ENCODE results near the gene KIF5B. TPM values are rescaled to one million over a fixed set of nuclear protein-coding genes. Genes with fewer than 3 reads are reported as not detected.
"Not testable (repeated sequence)": the region's sequence is repeated elsewhere in the genome, so short reads cannot be mapped to it uniquely, and the experiment has no call there.

Gene KIF5B
- polyA plus RNA-seq, 4 donors, result 49.4 to 100 (median 59.5) TPM

- DNase-seq, result no peak
- Histone ChIP-seq H3K27ac (ENCODE audit: low read depth in 1 of 3, low read length in 2 of 3) (peak overlapping the region in 1 of 3 donors; percentile 7), H3K27me3 (ENCODE audit: control insufficient read depth in 3 of 3, insufficient read depth in 3 of 3, low read length in 3 of 3) (no peaks in the 10 kb centered on the region), H3K4me1 (ENCODE audit: control insufficient read depth in 3 of 3, insufficient read depth in 2 of 3, low read depth in 1 of 3, low read length in 2 of 3) (no peaks in the 10 kb centered on the region), H3K36me3 (ENCODE audit: control insufficient read depth in 3 of 3, insufficient read depth in 2 of 3, low read depth in 1 of 3, low read length in 3 of 3) (no peaks in the 10 kb centered on the region), H3K4me3 (ENCODE audit: low read depth in 1 of 3, low read length in 3 of 3) (no peak overlapping the region), H3K9me3 (ENCODE audit: control insufficient read depth in 2 of 2, insufficient read depth in 1 of 2, low read depth in 1 of 2, low read length in 1 of 2) (peaks cover 0 to 3% of the 10 kb centered on the region in 2 donors)
- whole genome bisulfite sequencing, 3 donors, result 58 to 72% (median 60%) methylated on average over 5 of the region's 5 CpGs
- no peak for FAIRE-seq
Observed at GRCh38 chr10:31977440-31978155, 78.6 kb downstream of the KIF5B start.

- WGBS, 3 donors, result 85 to 90% (median 89%) methylated on average over 6 of the region's 6 CpGs
- Histone ChIP-seq H3K36me3 (ENCODE audit: control insufficient read depth in 3 of 3, insufficient read depth in 2 of 3, low read depth in 1 of 3, low read length in 3 of 3) (no peaks in the 10 kb centered on the region), H3K9me3 (ENCODE audit: control insufficient read depth in 2 of 2, insufficient read depth in 1 of 2, low read depth in 1 of 2, low read length in 1 of 2) (peaks cover 0 to 3% of the 10 kb centered on the region in 2 donors), H3K4me1 (ENCODE audit: control insufficient read depth in 3 of 3, insufficient read depth in 2 of 3, low read depth in 1 of 3, low read length in 2 of 3) (no peaks in the 10 kb centered on the region), H3K4me3 (ENCODE audit: low read depth in 1 of 3, low read length in 3 of 3) (no peak overlapping the region), H3K27me3 (ENCODE audit: control insufficient read depth in 3 of 3, insufficient read depth in 3 of 3, low read length in 3 of 3) (no peaks in the 10 kb centered on the region), H3K27ac (ENCODE audit: low read depth in 1 of 3, low read length in 2 of 3) (no peak overlapping the region)
- peak in 1 of 2 donors; percentile 14 for DNase-seq
- no peak for FAIRE-seq
Observed at GRCh38 chr10:31975157-31975765, 81.0 kb downstream of the KIF5B start.

DNA sequence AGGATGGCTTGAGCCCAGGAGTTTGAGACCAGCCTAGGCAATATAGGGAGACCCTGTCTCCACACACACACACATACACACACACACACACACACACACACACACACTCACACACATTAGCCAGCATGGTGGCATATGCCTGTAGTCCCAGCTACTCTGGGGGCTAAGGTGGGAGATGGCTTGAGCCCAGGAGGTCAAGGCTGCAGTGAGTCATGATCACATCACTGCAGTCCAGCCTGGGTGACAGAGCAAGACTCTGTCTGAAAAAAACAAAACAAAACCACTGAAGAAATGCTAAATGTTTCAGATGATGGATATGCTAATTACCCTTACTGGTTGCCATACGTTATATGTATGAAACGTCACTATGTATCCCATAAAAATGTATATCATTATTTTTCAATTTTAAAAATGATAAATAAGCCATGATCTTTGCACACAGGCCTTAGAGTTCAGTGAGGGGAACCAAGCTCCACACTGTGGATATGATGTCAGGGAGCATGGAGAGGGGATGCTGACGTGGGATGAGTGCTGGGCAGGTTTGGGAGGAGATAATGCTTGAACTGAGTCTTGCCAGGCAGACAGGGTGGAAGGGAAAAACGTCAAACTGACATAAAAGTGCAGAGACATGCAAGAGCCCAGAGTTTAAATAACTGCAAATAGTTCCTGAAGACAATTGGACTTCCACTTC, 81.6 kb downstream of the KIF5B start:
- H3K9me3 ChIP-seq (ENCODE audit: control insufficient read depth in 2 of 2, insufficient read depth in 1 of 2, low read depth in 1 of 2, low read length in 1 of 2), result peaks cover 0 to 3% of the 10 kb centered on the region in 2 donors
- FAIRE-seq, result no peak

GRCh38 chr10:31972519-31973041, 83.6 kb downstream of the KIF5B start:
- Histone ChIP-seq H3K4me3 (ENCODE audit: low read depth in 1 of 3, low read length in 3 of 3) (no peak overlapping the region), H3K27me3 (ENCODE audit: control insufficient read depth in 3 of 3, insufficient read depth in 3 of 3, low read length in 3 of 3) (no peaks in the 10 kb centered on the region), H3K9me3 (ENCODE audit: control insufficient read depth in 2 of 2, insufficient read depth in 1 of 2, low read depth in 1 of 2, low read length in 1 of 2) (peaks cover 0 to 3% of the 10 kb centered on the region in 2 donors), H3K4me1 (ENCODE audit: control insufficient read depth in 3 of 3, insufficient read depth in 2 of 3, low read depth in 1 of 3, low read length in 2 of 3) (no peaks in the 10 kb centered on the region), H3K36me3 (ENCODE audit: control insufficient read depth in 3 of 3, insufficient read depth in 2 of 3, low read depth in 1 of 3, low read length in 3 of 3) (no peaks in the 10 kb centered on the region), H3K27ac (ENCODE audit: low read depth in 1 of 3, low read length in 2 of 3) (no peak overlapping the region)
- DNase-seq (no peak), FAIRE-seq (no peak)
- 85 to 93% (median 91%) methylated on average over 9 of the region's 9 CpGs for WGBS, 3 donors

More for the DNA sequence above, 81.6 kb downstream of the KIF5B start:
- no peak for DNase-seq
- no peaks in the 10 kb centered on the region for H3K4me1 ChIP-seq (ENCODE audit: control insufficient read depth in 3 of 3, insufficient read depth in 2 of 3, low read depth in 1 of 3, low read length in 2 of 3)
- 80 to 84% (median 81%) methylated on average over 4 of the region's 4 CpGs for WGBS, 3 donors
- no peak overlapping the region for H3K4me3 ChIP-seq (ENCODE audit: low read depth in 1 of 3, low read length in 3 of 3)
- no peaks in the 10 kb centered on the region for H3K36me3 ChIP-seq (ENCODE audit: control insufficient read depth in 3 of 3, insufficient read depth in 2 of 3, low read depth in 1 of 3, low read length in 3 of 3)
- no peak overlapping the region for H3K27ac ChIP-seq (ENCODE audit: low read depth in 1 of 3, low read length in 2 of 3)
- no peaks in the 10 kb centered on the region for H3K27me3 ChIP-seq (ENCODE audit: control insufficient read depth in 3 of 3, insufficient read depth in 3 of 3, low read length in 3 of 3)

GRCh38 chr10:31969847-31970246, 86.4 kb downstream of the KIF5B start:
- not testable (repeated sequence) for H3K36me3 ChIP-seq (ENCODE audit: control insufficient read depth in 3 of 3, insufficient read depth in 2 of 3, low read depth in 1 of 3, low read length in 3 of 3); H3K4me1 ChIP-seq (ENCODE audit: control insufficient read depth in 3 of 3, insufficient read depth in 2 of 3, low read depth in 1 of 3, low read length in 2 of 3); H3K9me3 ChIP-seq (ENCODE audit: control insufficient read depth in 2 of 2, insufficient read depth in 1 of 2, low read depth in 1 of 2, low read length in 1 of 2); H3K27ac ChIP-seq (ENCODE audit: low read depth in 1 of 3, low read length in 2 of 3); DNase-seq; FAIRE-seq; H3K27me3 ChIP-seq (ENCODE audit: control insufficient read depth in 3 of 3, insufficient read depth in 3 of 3, low read length in 3 of 3); H3K4me3 ChIP-seq (ENCODE audit: low read depth in 1 of 3, low read length in 3 of 3)
- WGBS, 3 donors, result no CpG with 5 or more reads among the region's 32 CpGs

GRCh38 chr10:31963589-31963980, 92.6 kb downstream of the KIF5B start:
- H3K27ac ChIP-seq (ENCODE audit: low read depth in 1 of 3, low read length in 2 of 3), result peak overlapping the region in 1 of 3 donors; percentile 85
- H3K4me1 ChIP-seq (ENCODE audit: control insufficient read depth in 3 of 3, insufficient read depth in 2 of 3, low read depth in 1 of 3, low read length in 2 of 3), result peaks cover 0 to 28% (median 0%) of the 10 kb centered on the region in 3 donors
- FAIRE-seq (no peak), DNase-seq (no peak)
- no peaks in the 10 kb centered on the region for H3K9me3 ChIP-seq (ENCODE audit: control insufficient read depth in 2 of 2, insufficient read depth in 1 of 2, low read depth in 1 of 2, low read length in 1 of 2)
- H3K27me3 ChIP-seq (ENCODE audit: control insufficient read depth in 3 of 3, insufficient read depth in 3 of 3, low read length in 3 of 3), result no peaks in the 10 kb centered on the region
- whole genome bisulfite sequencing, 3 donors, result 80 to 91% (median 86%) methylated on average over 1 of the region's 1 CpG
- no peaks in the 10 kb centered on the region for H3K36me3 ChIP-seq (ENCODE audit: control insufficient read depth in 3 of 3, insufficient read depth in 2 of 3, low read depth in 1 of 3, low read length in 3 of 3)
- H3K4me3 ChIP-seq (ENCODE audit: low read depth in 1 of 3, low read length in 3 of 3), result no peak overlapping the region

GRCh38 chr10:31962826-31963588, 93.2 kb downstream of the KIF5B start:
- 76 to 86% (median 78%) methylated on average over 4 of the region's 4 CpGs for whole genome bisulfite sequencing, 3 donors
- Histone ChIP-seq H3K36me3 (ENCODE audit: control insufficient read depth in 3 of 3, insufficient read depth in 2 of 3, low read depth in 1 of 3, low read length in 3 of 3) (no peaks in the 10 kb centered on the region), H3K27ac (ENCODE audit: low read depth in 1 of 3, low read length in 2 of 3) (peak overlapping the region in 1 of 3 donors; percentile 85), H3K9me3 (ENCODE audit: control insufficient read depth in 2 of 2, insufficient read depth in 1 of 2, low read depth in 1 of 2, low read length in 1 of 2) (no peaks in the 10 kb centered on the region), H3K27me3 (ENCODE audit: control insufficient read depth in 3 of 3, insufficient read depth in 3 of 3, low read length in 3 of 3) (no peaks in the 10 kb centered on the region), H3K4me1 (ENCODE audit: control insufficient read depth in 3 of 3, insufficient read depth in 2 of 3, low read depth in 1 of 3, low read length in 2 of 3) (peaks cover 0 to 28% (median 0%) of the 10 kb centered on the region in 3 donors), H3K4me3 (ENCODE audit: low read depth in 1 of 3, low read length in 3 of 3) (no peak overlapping the region)
- FAIRE-seq, result no peak
- peak; percentile 48 to 88 for DNase-seq
